Calu3 (cell line): ENCODE measurements around the gene APOC3. TPM values are rescaled to one million over a fixed set of nuclear protein-coding genes. Genes with fewer than 3 reads are reported as not detected.

ENCODE experiments used
- BruUV-seq: library from RNA; stranded (reverse); fragments of 400-500 nt; replicated peaks from 2 replicates; lab custom pipeline; 2021; lab: Mats Ljungman, UMichigan
- CTCF ChIA-PET: fragments of 300-600 bp; sonication (Branson Sonifier 250); formaldehyde crosslinking; loops from one replicate; lab custom pipeline; 2022; ENCODE audit warnings: antibody characterized with exemption; lab: Charles Lee
- DNase-seq: peaks from one replicate; pipeline ENCODE4 v3.0.0; 2022
- H3K27ac Mint-ChIP-seq: one replicate; pipeline ENCODE4 v1.8.0; 2022; ENCODE audit warnings: mixed read lengths; ENCODE audit not compliant: unreplicated experiment
- H3K27me3 Mint-ChIP-seq: one replicate; pipeline ENCODE4 v1.8.0; 2022; ENCODE audit warnings: mixed read lengths; ENCODE audit not compliant: unreplicated experiment
- H3K36me3 Mint-ChIP-seq: one replicate; pipeline ENCODE4 v1.8.0; 2022; ENCODE audit warnings: mild to moderate bottlenecking, moderate library complexity, mixed read lengths; ENCODE audit not compliant: insufficient read depth, unreplicated experiment
- H3K4me1 Mint-ChIP-seq: one replicate; pipeline ENCODE4 v1.8.0; 2022; ENCODE audit warnings: mild to moderate bottlenecking, low read depth, mixed read lengths; ENCODE audit not compliant: unreplicated experiment
- H3K4me3 Mint-ChIP-seq: one replicate; pipeline ENCODE4 v1.8.0; 2022; ENCODE audit warnings: mild to moderate bottlenecking, low read depth, moderate library complexity, mixed read lengths; ENCODE audit not compliant: unreplicated experiment
- H3K9me3 Mint-ChIP-seq: one replicate; pipeline ENCODE4 v1.8.0; 2022; ENCODE audit warnings: low read depth, mixed read lengths; ENCODE audit not compliant: unreplicated experiment
- CTCF ChIP-seq: fragments of 200-600 bp; IDR thresholded peaks from one replicate; pipeline ENCODE4 v1.8.0; 2022; ENCODE audit warnings: antibody characterized with exemption; ENCODE audit not compliant: unreplicated experiment
- intact Hi-C: fragments of 100-400 bp; cut with micrococcal nuclease; formaldehyde crosslinking; loops from one replicate; pipeline ENCODE4 v1.10.0; 2022; ENCODE audit not compliant: unreplicated experiment
- total RNA-seq: library from RNA; stranded (reverse); gene quantifications from 2 replicates; pipeline ENCODE4 v1.2.3, GENCODE V29; 2022

Gene APOC3
- total RNA-seq, 1 experiment from 2014 or later, result not detected

GRCh38 chr11:116790167-116791001 is 39.3 kb upstream of the APOC3 start:
- H3K4me3 Mint-ChIP-seq, result no peak overlapping the region
- intact Hi-C loops, result loop anchor here (5.0 kb wide), 2 partner anchors 47 to 317 kb away; partner anchors contain the start of gene APOA1

GRCh38 chr11:116791002-116791812 is 38.5 kb upstream of the APOC3 start:
- H3K27ac Mint-ChIP-seq, result no peak overlapping the region
- intact Hi-C loops, result loop anchor here (5.0 kb wide), 2 partner anchors 46 to 316 kb away; partner anchors contain the start of gene APOA1
- no peaks in the 10 kb centered on the region for H3K9me3 Mint-ChIP-seq
- H3K4me3 Mint-ChIP-seq, result no peak overlapping the region
- peaks cover 21% of the 10 kb centered on the region for H3K36me3 Mint-ChIP-seq
- no TSS peak for BruUV-seq
- peaks cover 17% of the 10 kb centered on the region for H3K4me1 Mint-ChIP-seq
- peak; percentile 77 for DNase-seq
- TF ChIP-seq CTCF, result peak; percentile 57
- CTCF ChIA-PET, result interaction anchor here (0.5 to 1.9 kb wide), 5 partner anchors 45 to 435 kb away, joined by 3 to 39 read pairs (median 4); no protein-coding TSS in a partner anchor
- no peaks in the 10 kb centered on the region for H3K27me3 Mint-ChIP-seq

More at GRCh38 chr11:116790167-116791001, 39.3 kb upstream of the APOC3 start:
- Mint-ChIP-seq H3K27ac (no peak overlapping the region), H3K9me3 (no peaks in the 10 kb centered on the region), H3K4me1 (peaks cover 17% of the 10 kb centered on the region), H3K36me3 (peaks cover 22% of the 10 kb centered on the region), H3K27me3 (no peaks in the 10 kb centered on the region)
- CTCF ChIA-PET, result interaction anchor here (1.0 to 1.9 kb wide), 4 partner anchors 46 to 436 kb away, joined by 3 to 39 read pairs (median 10); no protein-coding TSS in a partner anchor
- no peak for TF ChIP-seq CTCF
- no peak for DNase-seq
- no TSS peak for BruUV-seq

- TF ChIP-seq CTCF, result no peak
- Mint-ChIP-seq H3K4me1 (peaks cover 16% of the 10 kb centered on the region), H3K27me3 (no peaks in the 10 kb centered on the region), H3K4me3 (no peak within 1 kb of the TSS), H3K9me3 (no peaks in the 10 kb centered on the region), H3K36me3 (peaks cover 19% of the 10 kb centered on the region), H3K27ac (no peak within 1 kb of the TSS)
- no peak for DNase-seq
- CTCF ChIA-PET, result interaction anchor here (0.5 to 1.9 kb wide), 5 partner anchors 44 to 435 kb away, joined by 3 to 39 read pairs (median 4); no protein-coding TSS in a partner anchor
- BruUV-seq, result no TSS peak
- intact Hi-C loops, result loop anchor here (5.0 kb wide), 2 partner anchors 46 to 316 kb away; partner anchors contain the start of gene APOA1
Measured at GRCh38 chr11:116791813-116792143, 37.9 kb upstream of the APOC3 start, which contains the start of gene APOA5. APOA5 (minus strand) TSS chr11:116791879; CDS start chr11:116791860, 19 bp downstream.
